ENCODE data around the gene DHRS3. TPM values are rescaled to one million over a fixed set of nuclear protein-coding genes. Genes with fewer than 3 reads are reported as not detected.

The DHRS3 gene
- total RNA-seq, 4 donors from 2014 or later, result 115 to 211 (median 186) TPM

- H3K36me3 ChIP-seq, result no peaks in the 10 kb centered on the region
- H3K9me3 ChIP-seq, result peaks cover 0 to 10% (median 0%) of the 10 kb centered on the region in 3 donors
- no peak for TF ChIP-seq POLR2A (IDR thresholded peaks at IDR 0.05)
- TF ChIP-seq POLR2AphosphoS5 (IDR thresholded peaks at IDR 0.05), result no peak
- no peak for TF ChIP-seq CTCF (IDR thresholded peaks at IDR 0.05)
- H3K27ac ChIP-seq, result no peak overlapping the region
- H3K4me1 ChIP-seq, result peaks cover 0 to 7% (median 6%) of the 10 kb centered on the region in 3 donors
- no peak for ATAC-seq
- WGBS, 2 donors (ENCODE audit: low coverage in 1 of 2), result 87 to 92% methylated on average over 7 to 14 of the region's 19 CpGs
- H3K27me3 ChIP-seq, result no peaks in the 10 kb centered on the region
- H3K4me3 ChIP-seq, result no peak overlapping the region
These were observed 85.3 kb downstream of the DHRS3 start for GRCh38 chr1:12532405-12533315.

- H3K9me3 ChIP-seq, result peaks cover 0 to 7% (median 0%) of the 10 kb centered on the region in 3 donors
- 67 to 100% methylated on average over 1 of the region's 1 CpG for WGBS, 2 donors (ENCODE audit: low coverage in 1 of 2)
- H3K4me1 ChIP-seq, result peaks cover 0 to 7% (median 6%) of the 10 kb centered on the region in 3 donors
- TF ChIP-seq POLR2A (IDR thresholded peaks at IDR 0.05), result no peak
- TF ChIP-seq EP300 (IDR thresholded peaks at IDR 0.05), result no peak
- H3K27me3 ChIP-seq, result no peaks in the 10 kb centered on the region
- H3K27ac ChIP-seq, result no peak overlapping the region
- H3K36me3 ChIP-seq, result no peaks in the 10 kb centered on the region
- ATAC-seq, result no peak
- H3K4me3 ChIP-seq, result no peak overlapping the region
These were observed 86.9 kb downstream of the DHRS3 start for GRCh38 chr1:12531179-12531499.

- 84 to 93% methylated on average over 8 to 11 of the region's 11 CpGs for WGBS, 2 donors (ENCODE audit: low coverage in 1 of 2)
- ATAC-seq, result no peak
These were observed 87.4 kb downstream of the DHRS3 start for GRCh38 chr1:12530462-12531178.

GRCh38 chr1:12529640-12530174, 88.3 kb downstream of the DHRS3 start:
- H3K4me3 ChIP-seq, result no peak overlapping the region
- peaks cover 0 to 16% (median 6%) of the 10 kb centered on the region in 3 donors for H3K4me1 ChIP-seq
- TF ChIP-seq CTCF (IDR thresholded peaks at IDR 0.05) (no peak), EP300 (IDR thresholded peaks at IDR 0.05) (no peak), POLR2AphosphoS5 (IDR thresholded peaks at IDR 0.05) (no peak)
- 93 to 100% methylated on average over 3 of the region's 3 CpGs for WGBS, 2 donors (ENCODE audit: low coverage in 1 of 2)
- H3K27ac ChIP-seq, result no peak overlapping the region
- H3K27me3 ChIP-seq, result no peaks in the 10 kb centered on the region
- H3K36me3 ChIP-seq, result no peaks in the 10 kb centered on the region
- H3K9me3 ChIP-seq, result no peaks in the 10 kb centered on the region
- no peak for ATAC-seq

More at GRCh38 chr1:12530462-12531178, 87.4 kb downstream of the DHRS3 start:
- peaks cover 0 to 2% (median 0%) of the 10 kb centered on the region in 3 donors for H3K9me3 ChIP-seq
- H3K4me3 ChIP-seq, result no peak overlapping the region
- peaks cover 0 to 10% (median 6%) of the 10 kb centered on the region in 3 donors for H3K4me1 ChIP-seq
- H3K27me3 ChIP-seq, result no peaks in the 10 kb centered on the region
- no peak overlapping the region for H3K27ac ChIP-seq
- no peaks in the 10 kb centered on the region for H3K36me3 ChIP-seq
- no peak for TF ChIP-seq POLR2A (IDR thresholded peaks at IDR 0.05)
- TF ChIP-seq CTCF (IDR thresholded peaks at IDR 0.05), result no peak
- no peak for TF ChIP-seq EP300 (IDR thresholded peaks at IDR 0.05)
- no peak for TF ChIP-seq POLR2AphosphoS5 (IDR thresholded peaks at IDR 0.05)

Data from gastroesophageal sphincter (tissue), 4 donors.